ENCODE results near the gene IGSF9B.

DNA sequence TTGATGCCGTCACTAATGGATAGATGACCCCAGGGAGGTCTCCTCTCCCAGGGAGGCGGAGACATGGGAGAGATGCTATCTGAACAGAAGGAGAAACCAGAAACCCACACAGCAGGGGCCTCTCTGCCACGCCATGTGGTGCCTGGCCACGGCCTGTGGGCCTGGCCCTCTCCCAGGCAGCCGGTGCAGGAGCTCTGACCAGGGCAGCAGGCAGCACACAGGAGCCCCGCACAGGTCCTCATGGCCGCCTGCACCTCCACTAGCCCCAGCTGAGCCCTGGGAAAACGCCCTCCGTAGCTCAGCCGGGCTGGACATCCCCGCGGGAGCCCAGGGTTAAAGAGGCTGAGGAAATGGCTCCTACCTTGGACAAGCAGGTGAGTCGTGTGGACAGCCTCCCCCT lies 19.8 kb downstream of the IGSF9B start:
- TF ChIP-seq, protein P1, sequence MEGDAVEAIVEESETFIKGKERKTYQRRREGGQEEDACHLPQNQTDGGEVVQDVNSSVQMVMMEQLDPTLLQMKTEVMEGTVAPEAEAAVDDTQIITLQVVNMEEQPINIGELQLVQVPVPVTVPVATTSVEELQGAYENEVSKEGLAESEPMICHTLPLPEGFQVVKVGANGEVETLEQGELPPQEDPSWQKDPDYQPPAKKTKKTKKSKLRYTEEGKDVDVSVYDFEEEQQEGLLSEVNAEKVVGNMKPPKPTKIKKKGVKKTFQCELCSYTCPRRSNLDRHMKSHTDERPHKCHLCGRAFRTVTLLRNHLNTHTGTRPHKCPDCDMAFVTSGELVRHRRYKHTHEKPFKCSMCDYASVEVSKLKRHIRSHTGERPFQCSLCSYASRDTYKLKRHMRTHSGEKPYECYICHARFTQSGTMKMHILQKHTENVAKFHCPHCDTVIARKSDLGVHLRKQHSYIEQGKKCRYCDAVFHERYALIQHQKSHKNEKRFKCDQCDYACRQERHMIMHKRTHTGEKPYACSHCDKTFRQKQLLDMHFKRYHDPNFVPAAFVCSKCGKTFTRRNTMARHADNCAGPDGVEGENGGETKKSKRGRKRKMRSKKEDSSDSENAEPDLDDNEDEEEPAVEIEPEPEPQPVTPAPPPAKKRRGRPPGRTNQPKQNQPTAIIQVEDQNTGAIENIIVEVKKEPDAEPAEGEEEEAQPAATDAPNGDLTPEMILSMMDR (IDR thresholded peaks at IDR 0.05): no peak
- TF ChIP-seq POLR2AphosphoS5 (IDR thresholded peaks at IDR 0.05; ENCODE audit: low read depth, low read length) (no peak), TCF7L2 (IDR thresholded peaks at IDR 0.05; ENCODE audit: low read depth, low read length) (no peak)

Data from Panc1 (cell line).